Measurements from ENCODE around the gene TPO.
A peak's percentile ranks its signal among the peaks of the same experiment; 100 is the strongest.

The TPO gene

DNA sequence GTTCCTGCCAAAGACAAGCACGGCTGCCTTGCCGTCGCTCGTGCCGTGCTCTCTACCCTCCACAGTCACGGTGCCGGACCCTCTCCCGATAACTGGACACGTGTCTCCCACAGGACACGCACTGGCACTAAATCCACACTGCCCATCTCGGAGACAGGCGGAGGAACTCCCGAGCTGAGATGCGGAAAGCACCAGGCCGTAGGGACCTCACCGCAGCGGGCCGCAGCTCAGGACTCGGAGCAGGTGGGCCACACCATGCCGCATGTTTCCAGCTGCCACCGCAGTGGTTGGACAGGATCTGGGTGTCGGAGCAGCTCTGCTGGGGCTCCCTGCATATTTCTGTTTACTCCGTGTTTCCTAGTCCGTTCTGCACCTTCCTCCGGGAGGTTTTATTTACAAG, 127.2 kb downstream of the TPO start:
- Histone ChIP-seq H3K27me3 (no peaks in the 10 kb centered on the region), H3K36me3 (no peaks in the 10 kb centered on the region), H3K4me1 (peaks cover 8% of the 10 kb centered on the region; the same call in 1 of the 2 replicates), H3K9me3 (no peaks in the 10 kb centered on the region), H3K4me3 (ENCODE audit: low read depth, low read length) (no peak overlapping the region)
- TF ChIP-seq, protein P1, sequence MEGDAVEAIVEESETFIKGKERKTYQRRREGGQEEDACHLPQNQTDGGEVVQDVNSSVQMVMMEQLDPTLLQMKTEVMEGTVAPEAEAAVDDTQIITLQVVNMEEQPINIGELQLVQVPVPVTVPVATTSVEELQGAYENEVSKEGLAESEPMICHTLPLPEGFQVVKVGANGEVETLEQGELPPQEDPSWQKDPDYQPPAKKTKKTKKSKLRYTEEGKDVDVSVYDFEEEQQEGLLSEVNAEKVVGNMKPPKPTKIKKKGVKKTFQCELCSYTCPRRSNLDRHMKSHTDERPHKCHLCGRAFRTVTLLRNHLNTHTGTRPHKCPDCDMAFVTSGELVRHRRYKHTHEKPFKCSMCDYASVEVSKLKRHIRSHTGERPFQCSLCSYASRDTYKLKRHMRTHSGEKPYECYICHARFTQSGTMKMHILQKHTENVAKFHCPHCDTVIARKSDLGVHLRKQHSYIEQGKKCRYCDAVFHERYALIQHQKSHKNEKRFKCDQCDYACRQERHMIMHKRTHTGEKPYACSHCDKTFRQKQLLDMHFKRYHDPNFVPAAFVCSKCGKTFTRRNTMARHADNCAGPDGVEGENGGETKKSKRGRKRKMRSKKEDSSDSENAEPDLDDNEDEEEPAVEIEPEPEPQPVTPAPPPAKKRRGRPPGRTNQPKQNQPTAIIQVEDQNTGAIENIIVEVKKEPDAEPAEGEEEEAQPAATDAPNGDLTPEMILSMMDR (IDR thresholded peaks at IDR 0.05; ENCODE audit: low read depth, low read length), result no peak
- DNase-seq, result no peak

DNA sequence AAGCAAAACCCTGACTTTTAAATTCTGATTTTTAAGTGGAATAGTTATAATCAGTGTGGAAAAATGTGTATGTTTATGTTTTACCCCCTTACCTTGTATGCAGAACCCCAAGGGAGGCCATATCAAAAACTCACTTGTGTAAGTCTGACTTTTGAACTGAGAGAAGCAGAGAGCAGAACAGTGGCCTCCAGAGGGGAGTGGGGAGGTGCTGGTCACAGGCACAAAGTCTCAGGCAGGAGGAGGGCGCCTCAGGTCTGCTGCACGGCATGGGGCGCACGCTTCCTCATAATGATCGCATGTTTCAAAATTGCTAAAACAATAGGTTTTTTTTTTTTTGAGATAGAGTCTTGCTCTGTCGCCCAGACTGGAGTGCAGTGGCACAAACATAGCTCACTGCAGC, 127.8 kb downstream of the TPO start:
- Histone ChIP-seq H3K4me3 (ENCODE audit: low read depth, low read length) (no peak overlapping the region), H3K4me1 (peaks cover 8% of the 10 kb centered on the region; the same call in 1 of the 2 replicates), H3K9me3 (no peaks in the 10 kb centered on the region), H3K36me3 (no peaks in the 10 kb centered on the region), H3K27me3 (no peaks in the 10 kb centered on the region)
- no peak for DNase-seq
- TF ChIP-seq, protein P1 (IDR thresholded peaks at IDR 0.05; ENCODE audit: low read depth, low read length), result no peak

DNA sequence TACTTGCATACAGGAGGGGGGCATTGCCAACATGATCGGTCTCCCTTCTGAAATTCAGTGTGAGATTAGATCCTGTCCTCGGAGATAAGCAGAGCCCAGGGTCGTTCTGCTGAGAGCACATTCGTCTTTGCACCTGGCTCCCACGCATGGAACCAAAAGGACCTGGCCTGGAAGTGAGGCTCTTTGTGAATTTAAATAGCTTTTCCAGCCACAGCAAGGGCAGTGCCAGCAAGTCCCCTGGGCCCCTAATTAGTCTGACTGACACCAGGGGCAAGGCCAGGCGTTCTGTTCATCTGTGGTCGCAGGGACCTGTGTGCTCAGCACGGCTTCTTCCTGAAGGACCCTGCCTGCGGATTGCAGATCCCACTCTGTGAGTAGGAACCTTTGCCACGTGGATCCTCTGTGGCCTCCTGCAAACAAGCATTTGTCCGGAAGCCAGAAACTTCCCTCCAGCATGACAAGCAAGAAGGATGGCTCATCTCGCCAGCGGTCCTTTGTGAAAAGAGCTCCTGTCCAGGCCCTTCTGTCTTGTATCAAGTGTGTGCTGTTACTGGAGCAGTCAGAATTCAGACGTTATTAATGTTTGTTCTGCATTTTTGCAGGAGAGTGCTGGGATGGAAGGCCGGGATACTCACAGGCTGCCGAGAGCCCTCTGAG, 128.7 kb downstream of the TPO start:
- Histone ChIP-seq H3K27me3 (no peaks in the 10 kb centered on the region), H3K9me3 (no peaks in the 10 kb centered on the region), H3K36me3 (no peaks in the 10 kb centered on the region), H3K4me1 (peaks cover 8% of the 10 kb centered on the region; the same call in 1 of the 2 replicates), H3K4me3 (ENCODE audit: low read depth, low read length) (no peak overlapping the region)
- TF ChIP-seq, protein P1 (IDR thresholded peaks at IDR 0.05; ENCODE audit: low read depth, low read length), result no peak
- DNase-seq, result peak; percentile 56

DNA sequence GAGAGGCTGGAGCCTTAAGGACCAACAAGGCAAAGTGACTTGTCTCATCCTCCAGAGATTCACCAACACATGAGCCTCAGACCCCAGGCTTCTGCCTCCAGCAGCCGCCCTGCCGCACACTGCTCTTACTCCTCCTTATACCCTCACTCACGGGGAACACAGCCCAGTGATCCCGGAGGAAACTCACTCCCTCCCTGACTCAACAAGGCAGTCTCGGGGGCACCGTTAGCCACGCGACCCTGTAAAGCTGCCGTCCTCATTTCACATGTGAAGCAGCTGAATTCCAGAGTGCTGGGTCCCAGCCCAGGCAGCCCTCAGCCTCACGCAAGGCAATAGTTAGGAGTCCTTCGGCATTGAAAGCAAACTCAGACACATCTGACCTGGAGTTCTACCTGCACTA, 129.7 kb downstream of the TPO start:
- Histone ChIP-seq H3K36me3 (no peaks in the 10 kb centered on the region), H3K27me3 (no peaks in the 10 kb centered on the region), H3K4me1 (peaks cover 8% of the 10 kb centered on the region; the same call in 1 of the 2 replicates), H3K9me3 (no peaks in the 10 kb centered on the region), H3K4me3 (ENCODE audit: low read depth, low read length) (no peak overlapping the region)
- DNase-seq, result no peak
- TF ChIP-seq, protein P1 (IDR thresholded peaks at IDR 0.05; ENCODE audit: low read depth, low read length), result no peak

DNA sequence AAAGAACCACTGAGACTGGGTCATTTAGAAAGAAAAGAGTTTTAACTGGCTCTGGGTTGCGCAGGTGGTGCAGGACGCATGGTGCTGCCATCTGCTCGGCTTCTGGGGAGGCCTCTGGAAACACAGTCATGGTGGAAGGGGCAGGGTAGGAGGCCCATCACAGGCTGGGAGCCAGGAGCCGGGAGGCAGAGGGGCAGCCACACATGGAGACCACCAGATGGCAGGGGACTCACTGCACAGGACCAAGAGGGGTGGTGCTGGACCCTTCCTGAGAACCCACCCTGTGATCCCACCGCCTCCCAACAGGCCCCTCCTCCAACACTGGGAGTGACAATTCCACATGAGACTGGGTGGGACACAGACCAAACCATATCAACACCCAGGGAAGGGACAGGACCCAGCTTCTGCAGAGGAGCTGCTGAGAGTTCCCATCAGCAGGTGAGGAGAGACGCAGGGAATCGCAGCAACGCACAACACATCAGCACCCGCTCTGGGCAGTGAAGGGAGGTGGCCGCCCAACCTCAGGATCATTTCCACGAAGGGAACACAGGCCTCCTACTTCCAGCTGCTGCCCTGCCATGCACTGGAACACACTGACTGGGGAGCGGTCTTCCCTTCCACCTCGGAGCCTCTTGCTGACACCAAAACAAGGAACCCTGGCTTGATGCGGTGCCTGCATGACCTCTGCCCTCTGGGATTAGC, 130.7 kb downstream of the TPO start:
- TF ChIP-seq, protein P1 (IDR thresholded peaks at IDR 0.05; ENCODE audit: low read depth, low read length), result no peak
- Histone ChIP-seq H3K4me1 (peaks cover 8% of the 10 kb centered on the region; the same call in 1 of the 2 replicates), H3K4me3 (ENCODE audit: low read depth, low read length) (no peak overlapping the region), H3K36me3 (no peaks in the 10 kb centered on the region), H3K27me3 (no peaks in the 10 kb centered on the region), H3K9me3 (no peaks in the 10 kb centered on the region)
- DNase-seq, result no peak
